GM12878 (cell line): ENCODE measurements around the gene EHBP1. TPM values are rescaled to one million over a fixed set of nuclear protein-coding genes. Genes with fewer than 3 reads are reported as not detected.
A peak's percentile ranks its signal among the peaks of the same experiment; 100 is the strongest.

Experiments used
- ATAC-seq: fragments of 200-7000 bp; cut with Tn5 transposase; 3 replicates; pipeline ENCODE4 v1.9.1; 2020; ENCODE audit warnings: mild to moderate bottlenecking, moderate library complexity
- BruUV-seq: library from RNA; stranded (reverse); fragments of 400-500 nt; replicated peaks from 2 replicates; lab custom pipeline; 2021; lab: Mats Ljungman, UMichigan
- CTCF ChIA-PET: fragments of 300-600 bp; sonication (Branson Sonifier 250); formaldehyde crosslinking; extraction: SDS; loops from one replicate; lab custom pipeline; 2021; ENCODE audit warnings: inconsistent platforms; lab: Yijun Ruan, JAX
- POLR2A ChIA-PET: fragments of 350-600 bp; formaldehyde crosslinking; extraction: SDS; loops from one replicate; lab custom pipeline; 2021; ENCODE audit warnings: inconsistent platforms; lab: Charles Lee
- RAD21 ChIA-PET: fragments of 300-600 bp; sonication (Branson Sonifier 250); formaldehyde crosslinking; loops from one replicate; lab custom pipeline; 2023; ENCODE audit warnings: antibody characterized with exemption; ENCODE audit not compliant: unreplicated experiment; lab: Charles Lee
- SMC1A ChIA-PET: fragments of 300-600 bp; sonication (Branson Sonifier 250); formaldehyde crosslinking; loops from one replicate; lab custom pipeline; 2023; ENCODE audit not compliant: unreplicated experiment, uncharacterized antibody; lab: Charles Lee
- DNase-seq: peaks from one replicate; pipeline ENCODE4 v3.0.0-alpha.2; 2011; ENCODE audit warnings: low read depth, low spot score
- FAIRE-seq: peaks from 3 replicates; lab custom pipeline; 2011; peaks lifted over from hg19 to GRCh38; lab: Jason Lieb, UNC
- H2AFZ ChIP-seq: 2 replicates; pipeline ENCODE4 v1.6.0; 2011; ENCODE audit warnings: low read depth, low read length, control low read depth; ENCODE audit not compliant: control insufficient read depth
- H3K27ac ChIP-seq: 2 replicates; pipeline ENCODE4 v1.5.1; 2011; ENCODE audit warnings: control low read depth; ENCODE audit not compliant: control insufficient read depth, insufficient read depth
- H3K27me3 ChIP-seq, 2 experiments: replicated peaks in 1 of 2; 2 replicates each; pipeline versions ENCODE4 v1.6.0 to v1.6.1; 2011; ENCODE audit warnings: low read length in 1 of 2; ENCODE audit not compliant: control insufficient read depth in 2 of 2, insufficient read depth in 2 of 2
- H3K36me3 ChIP-seq, 2 experiments: 2 replicates each; pipeline ENCODE4 v1.5.1; 2011; ENCODE audit warnings: low read length in 1 of 2; ENCODE audit not compliant: control insufficient read depth in 2 of 2, insufficient read depth in 2 of 2
- H3K4me1 ChIP-seq: 2 replicates; pipeline ENCODE4 v1.6.1; 2011; ENCODE audit warnings: mild to moderate bottlenecking, low read length, moderate library complexity, mixed read lengths; ENCODE audit not compliant: control insufficient read depth, insufficient read depth
- H3K4me2 ChIP-seq: 2 replicates; pipeline ENCODE4 v1.6.0; 2011; ENCODE audit warnings: control low read depth; ENCODE audit not compliant: control insufficient read depth, insufficient read depth
- H3K4me3 ChIP-seq: fragments of 200-600 bp; sonication (generic); 2 replicates; pipeline ENCODE4 v1.5.1; 2016
- H3K79me2 ChIP-seq: 2 replicates; pipeline ENCODE4 v1.6.0; 2011; ENCODE audit warnings: low read length; ENCODE audit not compliant: control insufficient read depth, insufficient read depth
- H3K9ac ChIP-seq: 2 replicates; pipeline ENCODE4 v1.8.0; 2011; ENCODE audit warnings: low read length, control low read depth, mixed read lengths; ENCODE audit not compliant: control insufficient read depth, insufficient read depth
- H3K9me3 ChIP-seq: replicated peaks from 3 replicates; pipeline ENCODE4 v1.5.1; 2011; ENCODE audit warnings: mild to moderate bottlenecking, low read length; ENCODE audit not compliant: control insufficient read depth, insufficient read depth
- H4K20me1 ChIP-seq: 2 replicates; pipeline ENCODE4 v1.6.0; 2011; ENCODE audit not compliant: control insufficient read depth, insufficient read depth
- CHD4 ChIP-seq: fragments of 200-600 bp; sonication (generic); IDR thresholded peaks from 2 replicates; pipeline ENCODE4 v1.6.1; 2016; ENCODE audit warnings: mild to moderate bottlenecking
- DPF2 ChIP-seq: fragments of 450-650 bp; IDR thresholded peaks from 2 replicates; pipeline ENCODE4 v1.6.1; 2017; ENCODE audit warnings: mild to moderate bottlenecking
- HCFC1 ChIP-seq: fragments of 150-350 bp; IDR thresholded peaks from 2 replicates; pipeline ENCODE4 v1.6.1; 2014; ENCODE audit warnings: low read length
- HDGF ChIP-seq: fragments of 450-650 bp; IDR thresholded peaks from 2 replicates; pipeline ENCODE4 v1.6.1; 2016; ENCODE audit warnings: antibody characterized with exemption
- JUND ChIP-seq: IDR thresholded peaks from 2 replicates; pipeline ENCODE4 v1.6.1; 2012; ENCODE audit warnings: low read depth, mild to moderate bottlenecking, low read length, improper control_type of control experiment, moderate library complexity
- KAT2A ChIP-seq: conservative IDR thresholded peaks from 2 replicates; pipeline ENCODE4 v1.6.1; 2011; ENCODE audit warnings: low read depth, low read length; ENCODE audit not compliant: control insufficient read depth
- NFIC ChIP-seq: IDR thresholded peaks from 2 replicates; pipeline ENCODE4 v1.6.1; 2012; ENCODE audit warnings: low read depth, mild to moderate bottlenecking, inconsistent platforms, low read length, moderate library complexity
- NR2C2 ChIP-seq: IDR thresholded peaks from 2 replicates; pipeline ENCODE4 v1.6.1; 2011; ENCODE audit warnings: borderline replicate concordance, low read depth; ENCODE audit not compliant: control insufficient read depth, insufficient read length
- PBX3 ChIP-seq: IDR thresholded peaks from 2 replicates; pipeline ENCODE4 v1.6.1; 2011; ENCODE audit warnings: mild to moderate bottlenecking, low read depth, low read length, moderate library complexity; ENCODE audit not compliant: insufficient replicate concordance
- PKNOX1 ChIP-seq: fragments of 450-650 bp; IDR thresholded peaks from 2 replicates; pipeline ENCODE4 v1.6.1; 2016; ENCODE audit warnings: mild to moderate bottlenecking
- RCOR1 ChIP-seq: conservative IDR thresholded peaks from 2 replicates; pipeline ENCODE4 v1.6.1; 2012; ENCODE audit warnings: low read depth, low read length, improper control_type of control experiment
- SMC3 ChIP-seq: IDR thresholded peaks from 2 replicates; pipeline ENCODE4 v1.6.1; 2011; ENCODE audit warnings: low read length, improper control_type of control experiment, borderline replicate concordance
- STAT1 ChIP-seq: fragments of 450-650 bp; conservative IDR thresholded peaks from 2 replicates; pipeline ENCODE4 v1.6.1; 2014; ENCODE audit warnings: antibody characterized with exemption, mild to moderate bottlenecking
- WRNIP1 ChIP-seq: IDR thresholded peaks from 2 replicates; pipeline ENCODE4 v1.6.1; 2011; ENCODE audit warnings: low read depth, low read length, improper control_type of control experiment, borderline replicate concordance
- ZZZ3 ChIP-seq: IDR thresholded peaks from 2 replicates; pipeline ENCODE4 v1.6.1; 2011; ENCODE audit warnings: low read depth; ENCODE audit not compliant: control insufficient read depth, insufficient read length
- WGBS: methylation state at CpG from one replicate; pipeline ENCODE4 v1.1.6; 2016; ENCODE audit warnings: low lambda C conversion rate; ENCODE audit not compliant: insufficient replicate concordance, insufficient coverage; ENCODE audit errors: missing lambda C conversion rate; 5-methylcytosine and 5-hydroxymethylcytosine counted together
- in situ Hi-C: fragments of 300-500 bp; cut with MboI; formaldehyde crosslinking; loops from 9 replicates; pipeline ENCODE4 v1.14.3; 2018; ENCODE audit warnings: mixed read lengths
- intact Hi-C: fragments of 100-400 bp; cut with micrococcal nuclease; formaldehyde crosslinking; loops from one replicate; pipeline ENCODE4 v1.14.2; 2022; ENCODE audit not compliant: unreplicated experiment
- polyA plus RNA-seq, 11 experiments: library from polyadenylated mRNA; depleted of rRNA in 4 of 11; unstranded in 6 of 11; stranded (reverse) in 5 of 11; fragments of >200 nt; fragmentation: Nextera tagmentation in 4 of 11; fragmentation: Illumina TruSeq in 1 of 11; extraction: Ambion mirVana in 4 of 11; extraction: Trizol in 1 of 11; gene quantifications; 1 replicate in 1 of 11; 2 replicates in 10 of 11; pipeline versions ENCODE4 v1.2.1 to v1.2.3, GENCODE V29; 2011 to 2016; ENCODE audit warnings: inconsistent platforms in 2 of 11, missing spikeins in 2 of 11, low read depth in 1 of 11
- total RNA-seq, 4 experiments: library from RNA; depleted of rRNA in 3 of 4; stranded (reverse); fragments of >200 nt in 3 of 4; fragmentation: Illumina TruSeq in 1 of 4; extraction: Trizol in 1 of 4; gene quantifications; 2 replicates each; pipeline versions ENCODE4 v1.2.1 to v1.2.3, GENCODE V29; 2013 to 2021
- TF ChIP-seq, protein P1 (sequence below), 3 experiments: IDR thresholded peaks in 2 of 3; conservative IDR thresholded peaks in 1 of 3; 2 replicates each; pipeline ENCODE4 v1.5.1; 2011; ENCODE audit warnings: low read depth in 3 of 3, low read length in 3 of 3, mild to moderate bottlenecking in 3 of 3, control low read depth in 2 of 3, moderate library complexity in 2 of 3, inconsistent platforms in 1 of 3, mixed read lengths in 1 of 3; ENCODE audit not compliant: control insufficient read depth in 2 of 3, insufficient read depth in 1 of 3; ENCODE audit errors: extremely low read depth in 1 of 3
- TF ChIP-seq, protein P2 (sequence below): IDR thresholded peaks from 2 replicates; pipeline ENCODE4 v1.6.1; 2011; ENCODE audit warnings: borderline replicate concordance, low read depth, mild to moderate bottlenecking, moderate library complexity, mixed read lengths, low read length; ENCODE audit not compliant: insufficient read depth; ENCODE audit errors: extremely low read length

Gene EHBP1
- total and polyA plus RNA-seq, 10 of the 15 experiments (the other 5 are each of a cell fraction or from before 2014, with no cell fraction given), result 5.7 to 26.1 (median 13.6) TPM

DNA sequence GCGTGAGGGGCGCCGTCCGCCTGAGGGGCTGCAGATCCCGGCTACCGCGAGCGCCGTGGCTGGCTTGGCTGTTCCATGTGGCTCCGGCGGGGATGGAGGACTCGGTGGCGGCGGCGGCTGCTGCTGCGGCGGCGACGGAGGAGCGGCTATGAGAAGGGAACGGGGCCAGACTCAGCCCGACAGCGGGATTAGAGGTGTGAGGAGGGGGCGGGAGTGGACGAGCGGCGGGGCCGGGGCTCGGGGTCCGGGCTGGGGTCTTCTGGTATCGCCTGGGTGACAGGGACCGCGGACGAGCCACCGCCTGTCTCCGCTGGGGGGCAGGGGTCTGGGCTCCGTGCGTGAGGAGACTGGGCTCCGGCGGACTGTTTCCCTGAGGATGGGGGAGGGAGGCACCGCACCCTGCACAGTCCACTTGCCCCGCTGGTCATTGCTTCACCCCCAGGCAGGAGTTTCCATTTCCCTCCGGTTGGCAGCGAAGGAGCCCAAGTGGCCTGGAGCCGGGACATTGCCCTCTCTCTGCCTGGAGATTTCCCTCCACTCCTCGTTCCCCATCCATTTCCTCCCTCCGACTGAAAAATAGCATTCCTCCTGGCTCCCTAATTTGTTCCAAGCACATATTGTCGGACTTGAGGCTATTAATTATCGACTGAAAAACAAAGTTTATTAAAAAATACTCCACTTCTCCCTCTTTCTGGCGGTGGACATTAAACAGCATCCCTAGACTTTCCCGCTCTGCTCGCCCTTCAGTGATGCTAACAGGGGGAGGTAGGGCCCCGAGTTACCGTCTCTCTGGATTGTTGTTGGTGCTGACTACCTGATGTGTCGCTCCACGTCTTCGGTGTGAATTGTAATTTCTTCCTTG, 577 bp downstream of the EHBP1 start:
- Histone ChIP-seq H3K79me2 (peaks cover 26% of the 10 kb centered on the region), H3K4me2 (peak overlapping the region; percentile 91), H4K20me1 (no peaks in the 10 kb centered on the region), H3K27ac (peak overlapping the region; percentile 61), H2AFZ (peak overlapping the region; percentile 95), H3K9me3 (peaks cover 7% of the 10 kb centered on the region; the same call in 2 of the 3 replicates), H3K36me3 (no peaks in the 10 kb centered on the region; a peak in 1 of 4 replicates), H3K4me1 (no peaks in the 10 kb centered on the region), H3K27me3 (no peaks in the 10 kb centered on the region), H3K4me3 (peak overlapping the region; percentile 77), H3K9ac (peak overlapping the region; percentile 82)
- in situ Hi-C loops (no loop called here), intact Hi-C loops (loop anchor here (2.0 to 5.0 kb wide), 4 partner anchors 45 to 711 kb away; partner anchors contain the start of gene TMEM17)
- ChIA-PET SMC1A (interaction anchor here (2.1 to 3.5 kb wide), 3 partner anchors 13 to 68 kb away, joined by 10 to 18 read pairs (median 17); no protein-coding TSS in a partner anchor), CTCF (interaction anchor here (1.5 to 4.7 kb wide), 3 partner anchors 69 to 249 kb away, joined by 5 to 14 read pairs (median 9); partner anchors contain the start of gene TMEM17), RAD21 (interaction anchor here (0.7 to 1.7 kb wide), 5 partner anchors 12 to 69 kb away, joined by 3 to 5 read pairs (median 4); no protein-coding TSS in a partner anchor), POLR2A (interaction anchor here (0.8 to 1.0 kb wide), 3 partner anchors 8 to 40 kb away, joined by 3 to 9 read pairs (median 4); no protein-coding TSS in a partner anchor)
- DNase-seq, result no peak
- WGBS, result 9% methylated on average over 28 of the region's 57 CpGs
- FAIRE-seq, result no peak
- ATAC-seq, result peak; percentile 48
- BruUV-seq, result no TSS peak
- no peak for TF ChIP-seq ZZZ3
- TF ChIP-seq STAT1, result no peak
- TF ChIP-seq, protein P1, sequence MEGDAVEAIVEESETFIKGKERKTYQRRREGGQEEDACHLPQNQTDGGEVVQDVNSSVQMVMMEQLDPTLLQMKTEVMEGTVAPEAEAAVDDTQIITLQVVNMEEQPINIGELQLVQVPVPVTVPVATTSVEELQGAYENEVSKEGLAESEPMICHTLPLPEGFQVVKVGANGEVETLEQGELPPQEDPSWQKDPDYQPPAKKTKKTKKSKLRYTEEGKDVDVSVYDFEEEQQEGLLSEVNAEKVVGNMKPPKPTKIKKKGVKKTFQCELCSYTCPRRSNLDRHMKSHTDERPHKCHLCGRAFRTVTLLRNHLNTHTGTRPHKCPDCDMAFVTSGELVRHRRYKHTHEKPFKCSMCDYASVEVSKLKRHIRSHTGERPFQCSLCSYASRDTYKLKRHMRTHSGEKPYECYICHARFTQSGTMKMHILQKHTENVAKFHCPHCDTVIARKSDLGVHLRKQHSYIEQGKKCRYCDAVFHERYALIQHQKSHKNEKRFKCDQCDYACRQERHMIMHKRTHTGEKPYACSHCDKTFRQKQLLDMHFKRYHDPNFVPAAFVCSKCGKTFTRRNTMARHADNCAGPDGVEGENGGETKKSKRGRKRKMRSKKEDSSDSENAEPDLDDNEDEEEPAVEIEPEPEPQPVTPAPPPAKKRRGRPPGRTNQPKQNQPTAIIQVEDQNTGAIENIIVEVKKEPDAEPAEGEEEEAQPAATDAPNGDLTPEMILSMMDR (IDR thresholded peaks at IDR 0.05 in 2 of 3, conservative IDR thresholded peaks at IDR 0.05 in 1 of 3; ENCODE audit: control insufficient read depth in 2 of 3, extremely low read depth in 1 of 3, insufficient read depth in 1 of 3, low read depth in 3 of 3, low read length in 3 of 3), result peak; percentile 17 to 43 (median 30); a peak in 4 of 6 replicates
- no peak for TF ChIP-seq NFIC
- no peak for TF ChIP-seq SMC3
- TF ChIP-seq PBX3, result no peak
- TF ChIP-seq NR2C2, result no peak
- no peak for TF ChIP-seq DPF2
- TF ChIP-seq KAT2A, result no peak
- TF ChIP-seq, protein P2, sequence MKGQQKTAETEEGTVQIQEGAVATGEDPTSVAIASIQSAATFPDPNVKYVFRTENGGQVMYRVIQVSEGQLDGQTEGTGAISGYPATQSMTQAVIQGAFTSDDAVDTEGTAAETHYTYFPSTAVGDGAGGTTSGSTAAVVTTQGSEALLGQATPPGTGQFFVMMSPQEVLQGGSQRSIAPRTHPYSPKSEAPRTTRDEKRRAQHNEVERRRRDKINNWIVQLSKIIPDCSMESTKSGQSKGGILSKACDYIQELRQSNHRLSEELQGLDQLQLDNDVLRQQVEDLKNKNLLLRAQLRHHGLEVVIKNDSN, result no peak
- no peak for TF ChIP-seq HCFC1
- TF ChIP-seq JUND, result no peak
- TF ChIP-seq WRNIP1, result no peak
- no peak for TF ChIP-seq CHD4
- TF ChIP-seq PKNOX1, result no peak
- no peak for TF ChIP-seq HDGF
- TF ChIP-seq RCOR1, result no peak
